Inflammatory macrophage treated with lipopolysaccharide for 1 hour (primary cell): ENCODE results near the gene ZNF398.

Experiments
- DNase-seq, 2 donors: peaks; one replicate each; pipeline ENCODE4 v3.0.0-alpha.2; 2020 to 2022

Gene ZNF398

GRCh38 chr7:149228831-149229471 lies 81.7 kb downstream of the ZNF398 start:
- peak; percentile 2 to 6 for DNase-seq

GRCh38 chr7:149229526-149229925 lies 82.3 kb downstream of the ZNF398 start:
- DNase-seq = no peak

- DNase-seq = no peak
These were observed 85.1 kb downstream of the ZNF398 start for GRCh38 chr7:149232362-149232761.
